Body of pancreas (tissue), 4 donors: Measurements from ENCODE around the gene NDUFB11. TPM values are rescaled to one million over a fixed set of nuclear protein-coding genes. Genes with fewer than 3 reads are reported as not detected.

Experiments used
- ATAC-seq: fragments of 150-250 bp; one replicate; pipeline ENCODE4 v1.9.1; 2016
- DNase-seq, 4 donors: peaks; one replicate each; pipeline ENCODE4 v3.0.0-alpha.2; 2019
- H3K27ac ChIP-seq, 4 donors: fragments of 200-600 bp; sonication (generic); 1 replicate in 3 of 4; 2 replicates in 1 of 4; pipeline versions ENCODE4 v1.5.1 to v1.6.1; 2016 to 2019; ENCODE audit warnings: mild to moderate bottlenecking in 1 of 4, mixed read lengths in 1 of 4, moderate library complexity in 1 of 4
- H3K27me3 ChIP-seq, 2 donors: fragments of 200-600 bp; sonication (generic); one replicate each; pipeline ENCODE4 v1.6.0; 2016; ENCODE audit warnings: mild to moderate bottlenecking in 1 of 2
- H3K36me3 ChIP-seq, 2 donors: fragments of 200-600 bp; sonication (generic); replicated peaks in 1 of 2; 2 replicates each; pipeline ENCODE4 v1.5.1; 2016; ENCODE audit warnings: low read depth in 2 of 2; ENCODE audit not compliant: insufficient read depth in 1 of 2
- H3K4me1 ChIP-seq: fragments of 200-600 bp; sonication (generic); one replicate; pipeline ENCODE4 v1.6.0; 2016
- H3K4me3 ChIP-seq, 2 donors: fragments of 200-600 bp; sonication (generic); 1 replicate in 1 of 2; 2 replicates in 1 of 2; pipeline ENCODE4 v1.5.1; 2016 to 2019
- H3K9me3 ChIP-seq, 3 donors: fragments of 200-600 bp; sonication (generic); 1 replicate in 2 of 3; 2 replicates in 1 of 3; pipeline ENCODE4 v1.5.1; 2016
- CTCF ChIP-seq, 7 experiments: fragments of 450-650 bp in 4 of 7; fragments of 200-600 bp in 3 of 7; sonication (generic) in 3 of 7; IDR thresholded peaks; one replicate each; pipeline ENCODE4 v1.5.1; 2016 to 2019; ENCODE audit warnings: antibody characterized with exemption in 7 of 7
- POLR2A ChIP-seq, 3 donors: fragments of 450-650 bp; IDR thresholded peaks; one replicate each; pipeline ENCODE4 v1.6.1; 2016; ENCODE audit warnings: antibody characterized with exemption in 3 of 3, mild to moderate bottlenecking in 2 of 3
- WGBS, 2 donors: methylation state at CpG; one replicate each; pipeline ENCODE4 v1.1.5; 2017; 5-methylcytosine and 5-hydroxymethylcytosine counted together
- intact Hi-C: fragments of 100-400 bp; cut with DNase I; formaldehyde crosslinking; loops from one replicate; pipeline ENCODE4 v1.15.1; 2023
- total RNA-seq, 2 donors: library from RNA; depleted of rRNA; stranded (reverse); fragments of >200 nt; gene quantifications; one replicate each; pipeline ENCODE4 v1.1.0, GENCODE V29; 2016

Gene NDUFB11
- total RNA-seq, 2 donors from 2014 or later = 66.7 to 80.1 TPM

GRCh38 chrX:47190445-47191269 is 46.2 kb upstream of the NDUFB11 start:
- Histone ChIP-seq H3K27me3 (no peaks in the 10 kb centered on the region), H3K4me1 (peaks cover 25% of the 10 kb centered on the region), H3K27ac (peak overlapping the region in 3 of 4 donors; percentile 40 to 65 (median 42)), H3K9me3 (no peaks in the 10 kb centered on the region), H3K36me3 (peaks cover 0 to 1% of the 10 kb centered on the region in 2 donors), H3K4me3 (peak overlapping the region; percentile 13 to 30)
- WGBS, 2 donors = 5 to 30% methylated on average over 3 to 27 of the region's 40 CpGs
- intact Hi-C loops = no loop called here
- DNase-seq (peak; percentile 83 to 91 (median 88)), ATAC-seq (peak; percentile 82)
- TF ChIP-seq CTCF (IDR thresholded peaks at IDR 0.05) (no peak), POLR2A (IDR thresholded peaks at IDR 0.05) (peak in 2 of 3 donors; percentile 57)

- Histone ChIP-seq H3K27ac (no peak overlapping the region), H3K4me1 (peaks cover 18% of the 10 kb centered on the region), H3K9me3 (no peaks in the 10 kb centered on the region), H3K36me3 (peaks cover 0 to 1% of the 10 kb centered on the region in 2 donors), H3K4me3 (no peak overlapping the region), H3K27me3 (no peaks in the 10 kb centered on the region)
- no peak for DNase-seq
- TF ChIP-seq POLR2A (IDR thresholded peaks at IDR 0.05) = no peak
- no peak for TF ChIP-seq CTCF (IDR thresholded peaks at IDR 0.05)
- intact Hi-C loops = loop anchor here (10.0 kb wide), 2 partner anchors 185 to 335 kb away; partner anchors contain the start of gene ZNF157
- ATAC-seq = no peak
- 75 to 77% methylated on average over 2 to 9 of the region's 19 CpGs for WGBS, 2 donors
These were observed 45.4 kb upstream of the NDUFB11 start for GRCh38 chrX:47189906-47190305.

DNA sequence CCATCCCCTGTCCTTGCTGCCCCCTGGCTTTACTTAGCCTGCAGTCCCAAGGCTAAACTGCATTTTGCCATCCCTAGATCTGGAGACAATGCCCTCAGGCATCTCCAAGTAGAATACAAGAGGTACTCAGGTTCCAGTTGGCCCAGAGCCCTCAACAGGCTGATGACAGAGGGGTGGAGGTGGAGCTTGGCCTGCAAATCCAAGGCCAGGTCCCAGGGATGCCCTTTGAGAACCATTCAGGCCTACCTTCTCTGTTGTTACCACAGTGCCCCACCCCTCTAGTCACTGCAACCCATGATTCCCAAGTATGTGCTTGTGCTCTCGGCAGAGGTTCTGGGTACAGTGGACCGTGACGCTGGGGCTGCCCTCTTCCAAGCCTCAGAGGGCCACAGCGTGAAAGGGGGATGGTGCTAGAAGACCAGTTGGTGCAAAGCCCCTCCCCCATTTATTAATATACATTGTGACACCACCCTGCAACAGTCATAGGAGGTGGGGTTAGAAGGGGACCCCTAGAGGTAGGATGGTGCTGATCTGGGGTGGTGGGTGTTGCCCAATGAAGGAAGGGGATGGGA is 42.7 kb upstream of the NDUFB11 start:
- 91 to 100% methylated on average over 3 to 4 of the region's 4 CpGs for WGBS, 2 donors
- peak in 2 of 4 donors; percentile 28 to 34 for DNase-seq

GRCh38 chrX:47186096-47186740 is 41.7 kb upstream of the NDUFB11 start:
- DNase-seq (no peak), ATAC-seq (no peak)
- Histone ChIP-seq H3K4me1 (no peaks in the 10 kb centered on the region), H3K36me3 (peaks cover 0 to 9% of the 10 kb centered on the region in 2 donors), H3K27ac (no peak overlapping the region), H3K9me3 (no peaks in the 10 kb centered on the region), H3K4me3 (no peak overlapping the region), H3K27me3 (no peaks in the 10 kb centered on the region)
- intact Hi-C loops = loop anchor here (10.0 kb wide), 2 partner anchors 189 to 339 kb away; partner anchors contain the start of gene ZNF157
- no peak for TF ChIP-seq POLR2A (IDR thresholded peaks at IDR 0.05)
- TF ChIP-seq CTCF (IDR thresholded peaks at IDR 0.05) = no peak
- WGBS, 2 donors = 92 to 96% methylated on average over 4 to 15 of the region's 27 CpGs

More for the DNA sequence above, 42.7 kb upstream of the NDUFB11 start:
- no peak for ATAC-seq
- TF ChIP-seq POLR2A (IDR thresholded peaks at IDR 0.05) (no peak), CTCF (IDR thresholded peaks at IDR 0.05) (no peak)
- no peaks in the 10 kb centered on the region for H3K9me3 ChIP-seq
- H3K36me3 ChIP-seq = peaks cover 0 to 6% of the 10 kb centered on the region in 2 donors
- no peak overlapping the region for H3K27ac ChIP-seq
- intact Hi-C loops = loop anchor here (10.0 kb wide), 2 partner anchors 188 to 338 kb away; partner anchors contain the start of gene ZNF157
- H3K27me3 ChIP-seq = no peaks in the 10 kb centered on the region
- H3K4me3 ChIP-seq = no peak overlapping the region
- H3K4me1 ChIP-seq = peaks cover 7% of the 10 kb centered on the region
